Measurements from ENCODE around the gene KSR2.

KSR2 gene

DNA sequence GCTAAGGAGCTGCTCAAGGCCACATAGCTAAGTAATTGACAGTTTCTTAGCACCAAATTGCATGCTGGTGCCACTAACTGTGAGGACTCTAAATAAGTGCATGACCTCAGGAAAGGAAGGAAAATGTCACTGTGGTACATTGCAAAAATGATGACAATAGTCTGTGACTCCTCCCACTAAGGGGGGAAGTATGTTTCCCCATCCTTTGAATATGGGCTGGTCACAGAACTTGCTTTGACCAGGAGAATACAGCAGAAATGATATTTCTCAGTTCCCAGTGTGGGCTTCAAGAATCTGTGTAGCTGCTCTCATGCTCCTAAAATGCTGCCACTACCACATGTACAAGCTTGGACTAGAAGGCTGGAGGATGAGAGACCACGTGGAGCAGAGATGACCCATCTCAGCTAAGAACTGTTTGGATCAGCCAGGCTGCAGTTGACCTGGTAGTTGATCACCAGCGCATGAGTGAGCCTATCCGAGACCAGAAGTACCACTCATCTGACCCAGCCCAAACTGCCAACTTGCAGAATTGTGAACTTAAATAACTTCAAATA lies 565.1 kb downstream of the KSR2 start:
- DNase-seq (ENCODE audit: low read depth) = no peak
